Mesenchymal stem cell (in vitro differentiated cells and primary cell): ENCODE measurements around the gene RNU6-9.

Source experiments
- DNase-seq: peaks from one replicate; pipeline ENCODE4 v3.0.0-alpha.2; 2013
- H2AFZ ChIP-seq: one replicate; pipeline ENCODE4 v1.6.1; 2013; ENCODE audit warnings: low read depth, mild to moderate bottlenecking, control low read depth, inconsistent platforms, low read length, moderate library complexity
- H2AK5ac ChIP-seq: 2 replicates; pipeline ENCODE4 v1.6.1; 2013; ENCODE audit warnings: low read length, moderate library complexity, mild to moderate bottlenecking, inconsistent platforms; ENCODE audit not compliant: severe bottlenecking
- H2BK120ac ChIP-seq: one replicate; pipeline ENCODE4 v1.6.1; 2013; ENCODE audit warnings: low read depth, mild to moderate bottlenecking, inconsistent platforms, low read length, moderate library complexity
- H2BK12ac ChIP-seq, 2 experiments: one replicate each; pipeline ENCODE4 v1.6.1; 2013; ENCODE audit warnings: inconsistent platforms in 2 of 2, low read length in 2 of 2, mild to moderate bottlenecking in 2 of 2, moderate library complexity in 2 of 2, control low read depth in 1 of 2
- H2BK15ac ChIP-seq: one replicate; pipeline ENCODE4 v1.6.1; 2013; ENCODE audit warnings: mild to moderate bottlenecking, low read depth, inconsistent platforms; ENCODE audit not compliant: poor library complexity, severe bottlenecking
- H2BK5ac ChIP-seq: 2 replicates; pipeline ENCODE4 v1.6.1; 2013; ENCODE audit warnings: low read depth, mild to moderate bottlenecking, low read length, control low read depth, inconsistent platforms; ENCODE audit not compliant: poor library complexity, severe bottlenecking
- H3K14ac ChIP-seq, 2 experiments: one replicate each; pipeline ENCODE4 v1.6.1; 2013; ENCODE audit warnings: inconsistent platforms in 2 of 2, low read length in 2 of 2, control low read depth in 1 of 2, mild to moderate bottlenecking in 1 of 2, moderate library complexity in 1 of 2
- H3K18ac ChIP-seq, 2 experiments: one replicate each; pipeline ENCODE4 v1.6.1; 2013; ENCODE audit warnings: inconsistent platforms in 2 of 2, low read length in 2 of 2, control low read depth in 1 of 2, low read depth in 1 of 2, mild to moderate bottlenecking in 1 of 2
- H3K23ac ChIP-seq, 2 experiments: one replicate each; pipeline ENCODE4 v1.6.1; 2013; ENCODE audit warnings: inconsistent platforms in 2 of 2, low read length in 2 of 2, mild to moderate bottlenecking in 2 of 2, moderate library complexity in 2 of 2, control low read depth in 1 of 2
- H3K27ac ChIP-seq: 2 replicates; pipeline ENCODE4 v1.5.1; 2013; ENCODE audit warnings: mild to moderate bottlenecking, moderate library complexity, low read length, control low read depth, inconsistent platforms; ENCODE audit not compliant: poor library complexity, severe bottlenecking
- H3K27me3 ChIP-seq, 2 experiments: 2 replicates each; pipeline versions ENCODE4 v1.6.1 to v1.7.0; 2013; ENCODE audit warnings: low read length in 2 of 2, mild to moderate bottlenecking in 2 of 2, moderate library complexity in 2 of 2, control low read depth in 1 of 2, inconsistent platforms in 1 of 2; ENCODE audit not compliant: control insufficient read depth in 1 of 2, insufficient read depth in 1 of 2
- H3K36me3 ChIP-seq, 2 experiments: 2 replicates each; pipeline versions ENCODE4 v1.6.1 to v1.7.0; 2013; ENCODE audit warnings: low read length in 2 of 2, control low read depth in 1 of 2, inconsistent platforms in 1 of 2, low read depth in 1 of 2, mild to moderate bottlenecking in 1 of 2; ENCODE audit not compliant: insufficient read depth in 2 of 2, control insufficient read depth in 1 of 2
- H3K4ac ChIP-seq, 2 experiments: one replicate each; pipeline ENCODE4 v1.6.1; 2013; ENCODE audit warnings: inconsistent platforms in 2 of 2, low read length in 2 of 2, mild to moderate bottlenecking in 2 of 2, moderate library complexity in 2 of 2, control low read depth in 1 of 2, low read depth in 1 of 2
- H3K4me1 ChIP-seq: 2 replicates; pipeline ENCODE4 v1.6.1; 2013; ENCODE audit warnings: low read depth, low read length, control low read depth; ENCODE audit not compliant: control insufficient read depth, insufficient read depth
- H3K4me2 ChIP-seq: 2 replicates; pipeline ENCODE4 v1.6.1; 2013; ENCODE audit warnings: low read length, mild to moderate bottlenecking, inconsistent platforms; ENCODE audit not compliant: poor library complexity, severe bottlenecking
- H3K4me3 ChIP-seq, 2 experiments: 2 replicates each; pipeline versions ENCODE4 v1.5.1 to v1.7.0; 2013; ENCODE audit warnings: low read length in 2 of 2, mild to moderate bottlenecking in 2 of 2, control low read depth in 1 of 2, low read depth in 1 of 2; ENCODE audit not compliant: insufficient read depth in 1 of 2
- H3K79me1 ChIP-seq: replicated peaks from 2 replicates; pipeline ENCODE4 v1.6.1; 2013; ENCODE audit warnings: mild to moderate bottlenecking, control low read depth, low read length, inconsistent platforms; ENCODE audit not compliant: poor library complexity, severe bottlenecking
- H3K9ac ChIP-seq: 2 replicates; pipeline ENCODE4 v1.7.0; 2013; ENCODE audit warnings: mild to moderate bottlenecking, low read length, moderate library complexity
- H3K9me3 ChIP-seq: 2 replicates; pipeline ENCODE4 v1.7.0; 2013; ENCODE audit warnings: mild to moderate bottlenecking, low read length; ENCODE audit not compliant: control insufficient read depth
- H4K8ac ChIP-seq: one replicate; pipeline ENCODE4 v1.6.1; 2013; ENCODE audit warnings: inconsistent platforms, mild to moderate bottlenecking, low read length, moderate library complexity
- H4K91ac ChIP-seq: one replicate; pipeline ENCODE4 v1.6.1; 2013; ENCODE audit warnings: mild to moderate bottlenecking, low read length, inconsistent platforms
- WGBS: methylation state at CpG from one replicate; pipeline ENCODE4 v1.1.7; 2013; ENCODE audit warnings: mixed read lengths; 5-methylcytosine and 5-hydroxymethylcytosine counted together

Gene RNU6-9

DNA sequence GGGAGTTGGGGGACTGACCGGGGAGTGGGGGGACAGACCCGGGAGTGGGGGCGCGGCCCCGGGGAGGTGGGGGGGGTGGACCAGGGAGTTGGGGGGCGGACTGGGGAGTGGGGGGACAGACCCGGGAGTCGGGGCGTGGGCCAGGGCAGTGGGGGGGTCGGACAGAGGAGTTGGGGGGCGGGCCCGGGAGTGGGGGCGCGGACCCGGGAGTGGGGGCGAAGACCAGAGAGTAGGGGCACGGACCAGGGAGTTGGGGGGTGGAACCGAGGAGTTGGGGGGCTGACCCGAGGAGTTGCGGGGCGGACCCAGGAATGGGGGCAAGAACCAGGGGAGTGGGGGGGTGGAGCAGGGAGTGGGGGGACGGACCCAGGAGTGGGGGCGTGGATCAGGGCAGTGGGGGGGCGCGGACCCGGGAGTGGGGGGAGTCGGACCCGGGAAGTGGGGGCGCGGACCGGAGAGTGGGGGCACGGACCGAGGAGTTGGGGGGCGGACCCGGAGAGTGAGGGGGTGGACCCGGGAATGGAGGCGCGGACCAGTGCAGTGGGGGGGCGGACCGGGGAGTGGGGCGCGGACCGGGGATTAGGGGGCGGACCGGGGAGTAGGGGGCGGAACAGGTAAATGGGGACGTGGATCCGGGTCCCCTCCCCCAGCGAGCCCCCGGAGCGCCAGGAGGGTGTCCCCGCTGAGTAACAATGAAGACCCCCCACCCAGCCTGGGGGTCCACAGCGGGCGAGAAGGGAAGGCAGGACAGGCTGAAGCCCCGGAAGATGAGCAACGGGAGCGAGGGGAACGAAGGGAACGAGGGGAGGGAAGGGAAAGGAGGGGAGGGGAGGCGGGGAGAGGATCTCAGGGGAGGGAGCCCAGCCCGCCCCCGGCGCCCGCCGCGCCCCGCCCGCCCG, 19.1 kb downstream of the RNU6-9 start:
- H3K79me1 ChIP-seq, result peaks cover 2% of the 10 kb centered on the region
- under 1% methylated on average over 17 of the region's 69 CpGs for WGBS
- peak overlapping the region; percentile 69 for H2BK15ac ChIP-seq

DNA sequence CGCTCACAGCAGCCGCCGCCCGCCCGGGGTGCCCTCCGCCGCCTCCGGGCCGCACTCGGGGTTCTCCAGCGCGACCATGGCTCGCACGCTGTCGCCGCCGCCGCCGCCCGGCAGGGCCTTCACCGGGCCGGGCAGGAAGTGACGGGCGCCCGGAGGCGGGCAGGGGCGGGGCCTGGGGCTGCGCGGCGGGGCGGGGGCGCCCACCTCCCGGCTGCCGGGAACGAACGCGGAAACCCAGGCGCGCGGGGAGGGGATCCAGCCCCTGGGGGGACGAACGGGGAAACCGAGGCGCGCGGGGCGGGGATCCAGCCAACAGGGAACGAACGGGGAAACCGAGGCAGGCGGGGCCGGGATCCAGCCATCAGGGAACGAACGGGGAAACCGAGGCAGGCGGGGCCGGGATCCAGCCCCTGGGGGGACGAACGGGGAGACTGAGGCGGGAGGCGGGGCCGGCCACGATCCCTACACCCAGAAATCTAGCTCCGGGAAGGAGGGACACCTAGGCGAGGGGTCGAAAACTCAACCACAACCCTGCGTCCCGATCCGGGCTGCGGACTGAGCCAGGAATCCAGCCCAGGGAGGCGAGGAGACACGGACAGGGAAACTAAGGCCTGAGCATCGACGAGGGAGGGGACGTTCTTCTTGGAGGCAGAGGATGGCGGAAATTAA, 19.9 kb downstream of the RNU6-9 start, which contains the start of gene R3HDM4:
Gene R3HDM4 (minus strand): TSS at position 140 of the 669 bp plus-strand sequence. CDS start 62 bp downstream, at position 78.
- no peak within 1 kb of the TSS for H3K27ac ChIP-seq
- peak within 1 kb of the TSS; percentile 74 to 95 for H3K14ac ChIP-seq
- H4K91ac ChIP-seq, result peak within 1 kb of the TSS; percentile 95
- peak within 1 kb of the TSS; percentile 88 for H3K9ac ChIP-seq
- peak within 1 kb of the TSS; percentile 99 for H4K8ac ChIP-seq
- DNase-seq, result peak; percentile 68
- peak within 1 kb of the TSS; percentile 82 for H2AFZ ChIP-seq
- 4% methylated on average over 56 of the region's 76 CpGs for WGBS
- peak within 1 kb of the TSS in 1 of 2 experiments; percentile 85 for H3K23ac ChIP-seq
- H3K27me3 ChIP-seq, result peaks cover 12 to 17% of the 10 kb centered on the region in 2 experiments
- H3K18ac ChIP-seq, result peak within 1 kb of the TSS; percentile 92 to 94
- H3K4me2 ChIP-seq, result peak within 1 kb of the TSS; percentile 97
- peak within 1 kb of the TSS; percentile 78 for H3K4me3 ChIP-seq
- H3K9me3 ChIP-seq, result no peaks in the 10 kb centered on the region
- H3K4ac ChIP-seq, result peak within 1 kb of the TSS; percentile 93 to 97
- H2BK120ac ChIP-seq, result peak within 1 kb of the TSS; percentile 93
- H2BK12ac ChIP-seq, result peak within 1 kb of the TSS in 1 of 2 experiments; percentile 29
- H2BK5ac ChIP-seq, result peak within 1 kb of the TSS; percentile 50
- H2BK15ac ChIP-seq, result peak within 1 kb of the TSS; percentile 86
- no peaks in the 10 kb centered on the region for H3K79me1 ChIP-seq
- H2AK5ac ChIP-seq, result peak within 1 kb of the TSS; percentile 80
- H3K4me1 ChIP-seq, result peaks cover 35% of the 10 kb centered on the region
- H3K36me3 ChIP-seq, result peaks cover 0 to 14% of the 10 kb centered on the region in 2 experiments

More for the DNA sequence above, 19.1 kb downstream of the RNU6-9 start:
- Histone ChIP-seq H3K27ac (no peak overlapping the region), H3K14ac (peak overlapping the region; percentile 23 to 74), H2BK120ac (peak overlapping the region; percentile 73), H3K4me1 (peaks cover 31% of the 10 kb centered on the region), H3K36me3 (peaks cover 0 to 17% of the 10 kb centered on the region in 2 experiments), H3K23ac (no peak overlapping the region), H2BK12ac (no peak overlapping the region), H3K4me2 (peak overlapping the region; percentile 35), H3K4me3 (peak overlapping the region; percentile 78), H2BK5ac (no peak overlapping the region), H3K27me3 (peaks cover 5 to 9% of the 10 kb centered on the region in 2 experiments), H3K4ac (peak overlapping the region in 1 of 2 experiments; percentile 14), H4K8ac (peak overlapping the region; percentile 80), H3K9me3 (no peaks in the 10 kb centered on the region), H2AK5ac (no peak overlapping the region), H3K18ac (peak overlapping the region; percentile 87 to 92), H2AFZ (no peak overlapping the region), H4K91ac (peak overlapping the region; percentile 83), H3K9ac (peak overlapping the region; percentile 80)
- DNase-seq, result no peak

DNA sequence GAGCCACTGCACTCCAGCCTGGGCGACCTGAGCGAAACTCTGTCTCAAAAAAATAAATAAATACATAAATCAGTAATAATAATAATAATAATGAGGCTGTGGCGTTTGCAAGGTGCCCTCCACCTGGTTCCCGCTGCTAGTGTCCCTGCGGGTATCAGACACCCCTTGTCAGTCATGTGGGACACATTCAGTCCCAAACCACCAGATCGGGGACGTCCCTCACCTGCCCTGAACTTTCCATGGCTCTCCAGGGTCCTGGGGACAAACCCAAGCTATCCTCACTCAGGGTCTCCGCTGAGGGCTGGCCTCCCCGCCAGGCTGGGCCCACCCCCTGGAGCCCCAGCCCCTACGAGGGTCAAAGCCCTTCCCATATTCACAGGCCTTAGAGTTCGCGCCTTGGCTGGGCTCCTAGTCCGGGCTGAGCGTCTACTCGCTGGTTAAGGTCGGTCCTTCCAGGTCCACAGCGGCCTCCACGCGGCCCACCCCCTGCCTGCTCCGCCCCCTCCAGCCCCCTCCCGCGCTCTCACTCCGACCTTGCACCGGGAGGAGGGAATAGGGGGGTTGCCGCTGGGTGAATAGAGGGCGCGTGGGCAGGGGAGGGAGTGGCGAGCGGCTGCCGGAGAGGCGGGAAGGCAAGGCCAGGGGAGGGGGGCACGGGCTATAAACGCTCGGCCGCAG, 23.5 kb downstream of the RNU6-9 start:
- H3K9me3 ChIP-seq, result no peaks in the 10 kb centered on the region
- no peaks in the 10 kb centered on the region for H3K79me1 ChIP-seq
- H2BK5ac ChIP-seq, result no peak overlapping the region
- peak overlapping the region in 1 of 2 experiments; percentile 50 for H3K23ac ChIP-seq
- H4K8ac ChIP-seq, result no peak overlapping the region
- H3K4me3 ChIP-seq, result no peak overlapping the region
- no peak overlapping the region for H3K4ac ChIP-seq
- peak overlapping the region in 1 of 2 experiments; percentile 78 for H3K18ac ChIP-seq
- H3K4me1 ChIP-seq, result peaks cover 42% of the 10 kb centered on the region
- no peak overlapping the region for H3K27ac ChIP-seq
- 4% methylated on average over 14 of the region's 35 CpGs for WGBS
- peaks cover 0 to under 1% of the 10 kb centered on the region in 2 experiments for H3K36me3 ChIP-seq
- no peak overlapping the region for H4K91ac ChIP-seq
- peaks cover 40 to 42% of the 10 kb centered on the region in 2 experiments for H3K27me3 ChIP-seq
- H3K4me2 ChIP-seq, result peak overlapping the region; percentile 69
- H2BK15ac ChIP-seq, result peak overlapping the region; percentile 48
- H2BK12ac ChIP-seq, result peak overlapping the region in 1 of 2 experiments; percentile 24
- DNase-seq, result no peak
- H3K14ac ChIP-seq, result no peak overlapping the region
- H2AFZ ChIP-seq, result no peak overlapping the region
- no peak overlapping the region for H2BK120ac ChIP-seq
- H3K9ac ChIP-seq, result no peak overlapping the region
- H2AK5ac ChIP-seq, result no peak overlapping the region
